Thoracic aorta endothelial cell (primary cell): ENCODE measurements around the gene SLC36A1. TPM values are rescaled to one million over a fixed set of nuclear protein-coding genes. Genes with fewer than 3 reads are reported as not detected.

ENCODE experiments used
- small RNA-seq: library from RNA; depleted of rRNA; stranded (forward); fragments of <200 nt; gene quantifications from one replicate; pipeline ENCODE3, GENCODE V24; 2012
- total RNA-seq: library from RNA; depleted of rRNA; stranded (reverse); fragments of >200 nt; gene quantifications from 2 replicates; pipeline ENCODE4 v1.2.3, GENCODE V29; 2012

SLC36A1 gene
- total RNA-seq, result 7.2 and 8.5 TPM in 2 replicates

DNA sequence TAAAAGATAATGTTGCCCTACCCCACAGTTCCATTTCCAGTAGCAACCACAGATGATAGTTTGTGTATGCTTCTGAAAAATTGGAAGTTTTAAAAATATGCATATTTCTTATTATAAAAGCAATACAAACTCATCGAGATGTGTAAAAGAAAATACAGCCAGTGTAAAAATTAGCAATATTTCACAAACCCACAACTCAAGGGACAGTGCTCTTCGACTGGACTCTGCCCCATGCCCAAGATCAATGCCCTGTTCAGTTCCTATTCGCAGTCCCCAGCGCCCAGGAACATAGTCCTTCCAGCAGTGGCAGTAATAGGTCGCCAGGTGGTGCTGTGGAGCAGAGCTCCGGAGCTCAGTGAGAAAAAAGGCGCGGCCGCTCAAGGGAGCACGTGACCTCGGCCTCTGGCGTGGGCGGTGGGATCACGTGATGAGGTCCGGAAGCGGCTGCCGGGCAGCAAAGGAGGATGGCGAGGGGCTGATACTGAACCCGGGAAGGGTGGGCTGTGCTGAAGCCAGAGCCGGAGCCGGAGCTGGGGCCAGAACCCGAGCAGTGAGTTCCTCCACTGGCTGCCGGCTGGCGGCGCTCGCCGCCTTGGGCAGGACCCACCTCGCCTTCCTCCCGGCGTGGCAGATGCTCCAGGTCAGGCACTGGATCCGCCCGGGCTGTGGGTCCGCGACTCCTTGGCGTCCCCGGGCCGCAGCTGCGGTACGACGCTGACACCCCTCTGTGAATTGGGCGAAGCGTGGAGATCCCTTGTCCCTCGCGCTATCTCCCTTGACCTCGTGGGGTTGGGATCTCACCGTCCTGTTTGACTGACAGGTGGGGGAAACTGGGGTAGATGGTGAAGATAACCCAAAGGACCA, at the start of gene SLC36A1:
Gene SLC36A1, plus strand, starts transcription at position 430 of the 864 bp plus-strand sequence. CDS start 11,190 bp downstream, outside the sequence.

Small RNA genes within 50 kb of the gene (small RNA-seq; reads per million reads assigned to genes)
- gene MIR6499 (not detected), gene RNA5SP197 (not detected)

Other genes starting within 250 kb of the SLC36A1 start
- 8.4 and 14.6 TPM in 2 replicates for gene CCDC69, start 223.5 kb upstream of the SLC36A1 start, total RNA-seq
- gene GM2A, start 194.4 kb upstream of the SLC36A1 start, total RNA-seq, result 19.5 and 19.9 TPM in 2 replicates
- gene SLC36A3, start 143.8 kb upstream of the SLC36A1 start, total RNA-seq, result not detected in 2 replicates
- not detected in 2 replicates for gene SLC36A2, start 100.0 kb upstream of the SLC36A1 start, total RNA-seq
- gene FAT2, start 143.7 kb downstream of the SLC36A1 start, total RNA-seq, result under 0.01 TPM in 1 of 2 replicates, not detected in the other
- gene SPARC, start 239.3 kb downstream of the SLC36A1 start, total RNA-seq, result 932 and 1,783 TPM in 2 replicates